ENCODE data around the gene VARS1.

DNA sequence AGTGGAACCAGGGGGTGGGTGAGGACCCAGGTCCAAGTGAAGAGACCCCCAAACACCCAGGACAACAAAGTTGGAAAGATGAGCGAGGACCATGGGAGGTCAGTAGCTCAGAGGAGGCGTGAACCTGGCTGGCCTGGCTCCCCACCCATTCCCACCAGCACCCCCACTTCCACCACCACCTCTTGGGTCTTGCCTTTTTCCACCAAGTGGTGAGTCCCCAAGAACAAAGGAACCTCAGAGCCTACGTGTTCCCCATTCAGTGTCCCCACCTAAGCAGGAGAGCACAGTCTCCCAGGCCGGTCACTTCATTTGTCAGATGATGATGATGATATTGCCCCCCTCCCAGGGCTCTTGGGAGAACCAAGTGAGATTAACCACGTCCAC, 17.9 kb downstream of the VARS1 start:
- TF ChIP-seq, protein P1, sequence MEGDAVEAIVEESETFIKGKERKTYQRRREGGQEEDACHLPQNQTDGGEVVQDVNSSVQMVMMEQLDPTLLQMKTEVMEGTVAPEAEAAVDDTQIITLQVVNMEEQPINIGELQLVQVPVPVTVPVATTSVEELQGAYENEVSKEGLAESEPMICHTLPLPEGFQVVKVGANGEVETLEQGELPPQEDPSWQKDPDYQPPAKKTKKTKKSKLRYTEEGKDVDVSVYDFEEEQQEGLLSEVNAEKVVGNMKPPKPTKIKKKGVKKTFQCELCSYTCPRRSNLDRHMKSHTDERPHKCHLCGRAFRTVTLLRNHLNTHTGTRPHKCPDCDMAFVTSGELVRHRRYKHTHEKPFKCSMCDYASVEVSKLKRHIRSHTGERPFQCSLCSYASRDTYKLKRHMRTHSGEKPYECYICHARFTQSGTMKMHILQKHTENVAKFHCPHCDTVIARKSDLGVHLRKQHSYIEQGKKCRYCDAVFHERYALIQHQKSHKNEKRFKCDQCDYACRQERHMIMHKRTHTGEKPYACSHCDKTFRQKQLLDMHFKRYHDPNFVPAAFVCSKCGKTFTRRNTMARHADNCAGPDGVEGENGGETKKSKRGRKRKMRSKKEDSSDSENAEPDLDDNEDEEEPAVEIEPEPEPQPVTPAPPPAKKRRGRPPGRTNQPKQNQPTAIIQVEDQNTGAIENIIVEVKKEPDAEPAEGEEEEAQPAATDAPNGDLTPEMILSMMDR (conservative IDR thresholded peaks at IDR 0.05; ENCODE audit: low read depth, low read length): no peak
- TF ChIP-seq RCOR1 (IDR thresholded peaks at IDR 0.05; ENCODE audit: insufficient replicate concordance, low read length) (no peak), RFX5 (IDR thresholded peaks at IDR 0.05; ENCODE audit: low read depth, low read length) (no peak)

Measured in IMR-90 (cell line).